ENCODE results near the gene SNRNP27. TPM values are rescaled to one million over a fixed set of nuclear protein-coding genes. Genes with fewer than 3 reads are reported as not detected.

Gene SNRNP27
- total and polyA plus RNA-seq, 9 of the 15 experiments (the other 6 are each of a cell fraction or from before 2014, with no cell fraction given), result 29.2 to 102 (median 65.7) TPM

GRCh38 chr2:69911985-69912563 is 18.3 kb downstream of the SNRNP27 start (continued):
- TF ChIP-seq ZNF77 (CRISPR knock-in tag; IDR thresholded peaks at IDR 0.05) (no peak), ESRRB (CRISPR knock-in tag; IDR thresholded peaks at IDR 0.05; ENCODE audit: borderline replicate concordance) (no peak), HDAC3 (IDR thresholded peaks at IDR 0.05; ENCODE audit: borderline replicate concordance, partially characterized antibody) (peak; percentile 21), ZHX1 (conservative IDR thresholded peaks at IDR 0.05; ENCODE audit: low read length) (no peak), SIN3B (IDR thresholded peaks at IDR 0.05; ENCODE audit: low read depth) (no peak), HNRNPK (IDR thresholded peaks at IDR 0.05; ENCODE audit: low read depth, low read length, poor library complexity, severe bottlenecking) (no peak), TGIF2 (CRISPR knock-in tag; IDR thresholded peaks at IDR 0.05) (no peak), ZNF274 (IDR thresholded peaks at IDR 0.05; ENCODE audit: borderline replicate concordance, low read depth, low read length) (no peak), ATF1 (CRISPR knock-in tag; IDR thresholded peaks at IDR 0.05) (no peak), ATF1 (tag; IDR thresholded peaks at IDR 0.05) (no peak), STAT6 (CRISPR knock-in tag; IDR thresholded peaks at IDR 0.05) (no peak), MLLT1 (IDR thresholded peaks at IDR 0.05) (no peak), LARP7 (IDR thresholded peaks at IDR 0.05) (no peak), YY1 (IDR thresholded peaks at IDR 0.05; ENCODE audit: borderline replicate concordance in 1 of 3, control insufficient read depth in 1 of 3, extremely low read depth in 1 of 3, insufficient read depth in 3 of 3, insufficient read length in 1 of 3, insufficient replicate concordance in 2 of 3, low read depth in 1 of 3, low read length in 2 of 3) (no peak), CREB5 (CRISPR knock-in tag; IDR thresholded peaks at IDR 0.05) (no peak), HDAC8 (tag; IDR thresholded peaks at IDR 0.05) (no peak), KDM4B (IDR thresholded peaks at IDR 0.05; ENCODE audit: borderline replicate concordance in 2 of 2, low read depth in 1 of 2) (no peak), ASH1L (IDR thresholded peaks at IDR 0.05; ENCODE audit: borderline replicate concordance, low read depth, partially characterized antibody) (peak; percentile 25), SMARCE1 (IDR thresholded peaks at IDR 0.05) (no peak), KAT7 (CRISPR knock-in tag; IDR thresholded peaks at IDR 0.05; ENCODE audit: borderline replicate concordance) (no peak)
